ENCODE measurements around the gene GRIK2. TPM values are rescaled to one million over a fixed set of nuclear protein-coding genes. Genes with fewer than 3 reads are reported as not detected.

Gene GRIK2
- total RNA-seq, 1 donor from 2014 or later: 3.7 TPM

DNA sequence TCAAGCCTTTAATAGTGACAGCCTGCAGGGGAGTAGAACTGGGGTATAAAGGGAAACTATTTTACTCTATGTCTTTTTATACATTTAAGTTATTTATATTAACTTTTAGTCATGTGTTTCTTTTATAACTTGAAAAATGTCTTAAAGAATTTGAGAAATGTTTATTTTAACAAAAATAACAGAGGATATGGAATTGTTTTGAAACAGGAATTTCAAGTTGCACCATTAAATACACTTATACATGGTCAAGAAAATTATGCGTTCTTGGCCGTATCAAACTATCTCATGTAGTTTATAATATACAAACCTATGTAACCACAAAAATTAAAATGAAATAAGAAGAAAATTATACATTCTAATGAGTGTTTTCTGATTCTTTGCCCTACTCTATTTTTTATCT lies 282.7 kb downstream of the GRIK2 start:
- H3K4me3 ChIP-seq (ENCODE audit: low read length in 3 of 3): no peak overlapping the region
- H3K4me1 ChIP-seq (ENCODE audit: control insufficient read depth in 3 of 3, insufficient read depth in 3 of 3, low read length in 3 of 3): no peaks in the 10 kb centered on the region
- H3K9me3 ChIP-seq (ENCODE audit: control insufficient read depth in 3 of 3, low read length in 3 of 3): no peaks in the 10 kb centered on the region
- H3K36me3 ChIP-seq (ENCODE audit: control insufficient read depth in 3 of 3, insufficient read depth in 3 of 3, low read length in 3 of 3): no peaks in the 10 kb centered on the region
- no peaks in the 10 kb centered on the region for H3K27me3 ChIP-seq (ENCODE audit: control insufficient read depth in 3 of 3, insufficient read depth in 3 of 3, low read length in 3 of 3)
- no peak overlapping the region for H3K9ac ChIP-seq (ENCODE audit: low read depth in 1 of 3, low read length in 3 of 3)
- H3K27ac ChIP-seq (ENCODE audit: low read depth, low read length): no peak overlapping the region

DNA sequence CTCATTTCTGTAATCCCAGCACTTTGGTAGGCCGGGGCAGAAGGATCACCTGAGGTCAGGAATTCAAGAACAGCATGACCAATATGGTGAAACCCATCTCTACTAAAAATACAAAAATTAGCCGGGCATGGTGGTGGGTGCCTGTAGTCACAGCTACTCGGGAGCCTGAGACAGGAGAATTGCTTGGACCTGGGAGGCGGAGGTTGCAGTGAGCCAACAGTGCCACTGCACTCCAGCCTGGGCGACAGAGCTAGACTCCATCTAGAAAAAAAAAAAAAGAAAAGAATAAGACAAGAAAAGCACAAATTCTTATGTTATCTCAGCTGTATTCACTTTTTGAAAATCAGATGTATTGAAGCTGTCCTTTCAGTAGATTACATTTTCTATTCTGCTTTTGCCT lies 289.4 kb downstream of the GRIK2 start:
- Histone ChIP-seq H3K4me3 (ENCODE audit: low read length in 3 of 3) (no peak overlapping the region), H3K36me3 (ENCODE audit: control insufficient read depth in 3 of 3, insufficient read depth in 3 of 3, low read length in 3 of 3) (no peaks in the 10 kb centered on the region), H3K27me3 (ENCODE audit: control insufficient read depth in 3 of 3, insufficient read depth in 3 of 3, low read length in 3 of 3) (no peaks in the 10 kb centered on the region), H3K9ac (ENCODE audit: low read depth in 1 of 3, low read length in 3 of 3) (no peak overlapping the region), H3K9me3 (ENCODE audit: control insufficient read depth in 3 of 3, low read length in 3 of 3) (no peaks in the 10 kb centered on the region), H3K27ac (ENCODE audit: low read depth, low read length) (no peak overlapping the region), H3K4me1 (ENCODE audit: control insufficient read depth in 3 of 3, insufficient read depth in 3 of 3, low read length in 3 of 3) (no peaks in the 10 kb centered on the region)

DNA sequence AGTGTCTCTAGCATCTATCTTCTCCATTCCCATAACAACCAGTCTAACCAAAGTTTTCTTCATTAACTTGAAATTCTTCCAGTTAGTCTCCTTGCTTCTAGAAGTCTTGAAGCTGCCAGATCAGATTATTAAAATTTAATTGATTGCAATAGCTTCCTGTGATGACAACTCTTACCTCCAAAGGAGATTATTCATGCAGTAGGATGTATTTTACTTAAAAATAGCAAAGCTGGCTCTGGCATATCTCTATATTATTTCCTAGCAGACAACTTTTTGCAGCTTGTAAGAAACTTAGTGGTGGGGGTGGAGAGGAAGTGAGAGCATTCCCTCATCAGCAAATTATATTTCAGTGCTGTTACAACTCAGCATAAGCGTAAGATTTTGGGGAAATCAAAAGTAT lies 290.4 kb downstream of the GRIK2 start:
- Histone ChIP-seq H3K27ac (ENCODE audit: low read depth, low read length) (no peak overlapping the region), H3K36me3 (ENCODE audit: control insufficient read depth in 3 of 3, insufficient read depth in 3 of 3, low read length in 3 of 3) (no peaks in the 10 kb centered on the region)

DNA sequence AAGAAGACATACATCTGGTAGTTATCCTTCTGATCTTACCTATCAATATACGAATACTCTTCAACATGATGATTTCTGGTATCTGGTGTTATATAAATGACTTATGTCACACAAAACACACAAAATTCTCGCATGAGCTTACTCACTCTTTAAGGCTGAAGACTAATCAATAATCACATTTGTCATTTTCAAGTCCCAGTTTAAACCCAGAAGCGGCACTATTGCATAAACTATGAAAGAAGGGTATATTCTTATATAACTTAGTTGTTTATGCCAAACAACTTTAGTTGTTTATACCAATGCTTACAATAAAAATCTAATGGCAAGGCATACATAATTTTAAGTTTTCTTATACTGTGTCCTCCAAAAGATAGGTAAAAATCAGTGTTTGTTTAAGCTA lies 293.1 kb downstream of the GRIK2 start:
- Histone ChIP-seq H3K9me3 (ENCODE audit: control insufficient read depth in 3 of 3, low read length in 3 of 3) (no peaks in the 10 kb centered on the region), H3K27me3 (ENCODE audit: control insufficient read depth in 3 of 3, insufficient read depth in 3 of 3, low read length in 3 of 3) (no peaks in the 10 kb centered on the region), H3K36me3 (ENCODE audit: control insufficient read depth in 3 of 3, insufficient read depth in 3 of 3, low read length in 3 of 3) (no peaks in the 10 kb centered on the region), H3K4me3 (ENCODE audit: low read length in 3 of 3) (no peak overlapping the region), H3K27ac (ENCODE audit: low read depth, low read length) (no peak overlapping the region), H3K4me1 (ENCODE audit: control insufficient read depth in 3 of 3, insufficient read depth in 3 of 3, low read length in 3 of 3) (no peaks in the 10 kb centered on the region), H3K9ac (ENCODE audit: low read depth in 1 of 3, low read length in 3 of 3) (no peak overlapping the region)

More for the DNA sequence above, 290.4 kb downstream of the GRIK2 start:
- Histone ChIP-seq H3K9me3 (ENCODE audit: control insufficient read depth in 3 of 3, low read length in 3 of 3) (no peaks in the 10 kb centered on the region), H3K9ac (ENCODE audit: low read depth in 1 of 3, low read length in 3 of 3) (no peak overlapping the region), H3K4me1 (ENCODE audit: control insufficient read depth in 3 of 3, insufficient read depth in 3 of 3, low read length in 3 of 3) (no peaks in the 10 kb centered on the region), H3K4me3 (ENCODE audit: low read length in 3 of 3) (no peak overlapping the region), H3K27me3 (ENCODE audit: control insufficient read depth in 3 of 3, insufficient read depth in 3 of 3, low read length in 3 of 3) (no peaks in the 10 kb centered on the region)

DNA sequence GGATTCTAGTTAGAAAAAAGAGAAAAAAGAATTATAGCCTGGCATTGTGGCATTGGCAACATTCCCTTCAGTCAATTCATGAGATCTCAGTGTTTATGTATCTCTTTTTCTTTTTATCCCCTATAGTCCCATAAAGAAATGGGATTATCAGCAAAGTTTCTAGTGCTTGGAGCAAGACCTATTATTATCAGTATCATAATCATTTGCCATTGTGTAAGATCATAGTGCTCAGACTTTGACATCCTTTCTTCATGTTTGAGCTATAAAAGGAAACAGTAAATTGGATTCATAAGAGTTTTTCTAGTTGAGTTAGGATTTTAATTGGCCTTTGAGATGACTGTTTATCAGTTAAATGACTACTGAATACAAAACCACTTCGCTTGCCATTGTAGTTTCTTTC lies 295.6 kb downstream of the GRIK2 start:
- Histone ChIP-seq H3K27ac (ENCODE audit: low read depth, low read length) (no peak overlapping the region), H3K4me3 (ENCODE audit: low read length in 3 of 3) (no peak overlapping the region), H3K9me3 (ENCODE audit: control insufficient read depth in 3 of 3, low read length in 3 of 3) (no peaks in the 10 kb centered on the region), H3K9ac (ENCODE audit: low read depth in 1 of 3, low read length in 3 of 3) (no peak overlapping the region), H3K36me3 (ENCODE audit: control insufficient read depth in 3 of 3, insufficient read depth in 3 of 3, low read length in 3 of 3) (no peaks in the 10 kb centered on the region), H3K27me3 (ENCODE audit: control insufficient read depth in 3 of 3, insufficient read depth in 3 of 3, low read length in 3 of 3) (no peaks in the 10 kb centered on the region), H3K4me1 (ENCODE audit: control insufficient read depth in 3 of 3, insufficient read depth in 3 of 3, low read length in 3 of 3) (no peaks in the 10 kb centered on the region)

DNA sequence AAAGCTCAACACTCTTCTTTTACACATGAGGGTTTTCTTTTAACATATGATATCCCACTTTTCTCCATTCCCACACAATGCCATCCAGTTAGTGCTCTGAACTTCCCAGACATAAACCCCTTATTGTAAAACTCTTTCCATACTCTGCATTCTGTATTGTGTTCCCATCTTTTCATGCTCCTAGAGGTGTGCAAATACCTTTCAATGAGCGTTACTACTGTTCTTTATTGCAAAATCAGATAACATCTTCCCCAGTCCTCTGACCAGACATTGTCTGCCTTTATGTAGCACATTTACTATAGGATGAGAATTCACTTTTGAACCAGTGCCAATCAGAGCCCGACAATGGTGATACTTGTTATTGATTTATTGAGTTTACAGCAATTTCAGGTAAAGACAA lies 296.2 kb downstream of the GRIK2 start:
- H3K4me1 ChIP-seq (ENCODE audit: control insufficient read depth in 3 of 3, insufficient read depth in 3 of 3, low read length in 3 of 3): no peaks in the 10 kb centered on the region
- no peak overlapping the region for H3K4me3 ChIP-seq (ENCODE audit: low read length in 3 of 3)
- H3K9me3 ChIP-seq (ENCODE audit: control insufficient read depth in 3 of 3, low read length in 3 of 3): no peaks in the 10 kb centered on the region
- H3K27ac ChIP-seq (ENCODE audit: low read depth, low read length): no peak overlapping the region
- H3K27me3 ChIP-seq (ENCODE audit: control insufficient read depth in 3 of 3, insufficient read depth in 3 of 3, low read length in 3 of 3): no peaks in the 10 kb centered on the region
- H3K9ac ChIP-seq (ENCODE audit: low read depth in 1 of 3, low read length in 3 of 3): no peak overlapping the region
- H3K36me3 ChIP-seq (ENCODE audit: control insufficient read depth in 3 of 3, insufficient read depth in 3 of 3, low read length in 3 of 3): no peaks in the 10 kb centered on the region

DNA sequence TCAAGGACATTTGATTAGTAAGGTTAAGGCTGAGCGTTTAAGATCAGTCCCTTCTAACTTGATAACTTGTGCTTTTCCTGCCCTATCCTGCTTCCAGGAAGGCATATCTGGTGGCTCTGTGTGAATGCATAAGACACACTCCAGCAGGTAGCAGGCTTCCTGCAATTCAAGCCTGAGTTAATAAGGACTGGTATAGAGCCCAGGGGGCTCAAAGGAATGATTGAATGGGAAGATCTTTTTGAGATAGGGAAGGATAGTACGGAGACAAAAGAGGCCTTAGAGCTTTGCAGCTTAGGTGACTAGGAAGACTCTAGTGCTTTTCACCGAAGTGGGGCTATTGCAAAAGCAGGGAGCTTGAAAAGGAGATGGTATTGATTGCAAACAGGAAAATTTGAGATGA lies 307.1 kb downstream of the GRIK2 start:
- H3K27me3 ChIP-seq (ENCODE audit: control insufficient read depth in 3 of 3, insufficient read depth in 3 of 3, low read length in 3 of 3): no peaks in the 10 kb centered on the region
- H3K4me1 ChIP-seq (ENCODE audit: control insufficient read depth in 3 of 3, insufficient read depth in 3 of 3, low read length in 3 of 3): no peaks in the 10 kb centered on the region
- H3K27ac ChIP-seq (ENCODE audit: low read depth, low read length): no peak overlapping the region
- no peak overlapping the region for H3K9ac ChIP-seq (ENCODE audit: low read depth in 1 of 3, low read length in 3 of 3)
- H3K4me3 ChIP-seq (ENCODE audit: low read length in 3 of 3): no peak overlapping the region
- no peaks in the 10 kb centered on the region for H3K9me3 ChIP-seq (ENCODE audit: control insufficient read depth in 3 of 3, low read length in 3 of 3)
- H3K36me3 ChIP-seq (ENCODE audit: control insufficient read depth in 3 of 3, insufficient read depth in 3 of 3, low read length in 3 of 3): no peaks in the 10 kb centered on the region

DNA sequence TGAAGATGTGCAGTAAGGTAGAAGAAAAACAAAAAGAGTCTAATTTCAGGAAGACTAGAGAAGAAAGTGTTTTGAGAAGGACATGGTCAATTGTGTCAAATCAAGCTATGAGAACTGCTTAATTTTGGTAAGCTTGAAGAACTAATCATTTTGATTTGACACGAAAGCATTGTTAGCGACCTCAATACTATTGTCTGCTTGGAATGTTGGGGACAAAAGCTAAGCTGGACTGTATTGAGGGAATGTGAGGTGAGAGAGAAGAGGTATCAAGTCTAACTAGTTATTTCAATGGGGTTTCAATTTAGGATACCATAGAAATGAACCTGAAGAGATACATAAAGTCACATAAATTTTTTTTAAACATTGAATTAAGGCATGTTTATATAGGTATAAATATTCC lies 309.8 kb downstream of the GRIK2 start:
- no peaks in the 10 kb centered on the region for H3K27me3 ChIP-seq (ENCODE audit: control insufficient read depth in 3 of 3, insufficient read depth in 3 of 3, low read length in 3 of 3)
- H3K27ac ChIP-seq (ENCODE audit: low read depth, low read length): no peak overlapping the region
- H3K4me3 ChIP-seq (ENCODE audit: low read length in 3 of 3): no peak overlapping the region
- no peak overlapping the region for H3K9ac ChIP-seq (ENCODE audit: low read depth in 1 of 3, low read length in 3 of 3)
- H3K36me3 ChIP-seq (ENCODE audit: control insufficient read depth in 3 of 3, insufficient read depth in 3 of 3, low read length in 3 of 3): no peaks in the 10 kb centered on the region
- no peaks in the 10 kb centered on the region for H3K4me1 ChIP-seq (ENCODE audit: control insufficient read depth in 3 of 3, insufficient read depth in 3 of 3, low read length in 3 of 3)
- no peaks in the 10 kb centered on the region for H3K9me3 ChIP-seq (ENCODE audit: control insufficient read depth in 3 of 3, low read length in 3 of 3)

DNA sequence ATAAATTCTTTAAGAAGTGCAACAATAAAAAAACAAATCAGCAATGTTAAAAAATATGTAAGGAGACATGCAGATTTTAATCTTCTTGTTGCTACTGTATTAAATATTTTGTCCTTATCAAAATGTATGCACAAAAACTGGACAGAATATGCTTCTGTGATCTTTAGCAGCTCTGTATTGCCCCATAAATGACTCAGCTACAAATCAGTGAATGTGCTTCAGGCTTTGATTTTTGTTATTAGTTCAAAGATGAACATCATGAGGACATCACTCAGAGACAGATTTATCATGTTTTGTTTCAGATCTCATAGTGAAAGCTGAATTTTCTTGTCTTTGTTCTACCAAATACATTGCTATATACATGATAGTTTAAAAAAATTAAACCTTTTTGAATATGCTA lies 312.4 kb downstream of the GRIK2 start:
- Histone ChIP-seq H3K36me3 (ENCODE audit: control insufficient read depth in 3 of 3, insufficient read depth in 3 of 3, low read length in 3 of 3) (no peaks in the 10 kb centered on the region), H3K4me1 (ENCODE audit: control insufficient read depth in 3 of 3, insufficient read depth in 3 of 3, low read length in 3 of 3) (no peaks in the 10 kb centered on the region), H3K27ac (ENCODE audit: low read depth, low read length) (no peak overlapping the region), H3K4me3 (ENCODE audit: low read length in 3 of 3) (no peak overlapping the region), H3K9me3 (ENCODE audit: control insufficient read depth in 3 of 3, low read length in 3 of 3) (no peaks in the 10 kb centered on the region), H3K27me3 (ENCODE audit: control insufficient read depth in 3 of 3, insufficient read depth in 3 of 3, low read length in 3 of 3) (no peaks in the 10 kb centered on the region), H3K9ac (ENCODE audit: low read depth in 1 of 3, low read length in 3 of 3) (no peak overlapping the region)

DNA sequence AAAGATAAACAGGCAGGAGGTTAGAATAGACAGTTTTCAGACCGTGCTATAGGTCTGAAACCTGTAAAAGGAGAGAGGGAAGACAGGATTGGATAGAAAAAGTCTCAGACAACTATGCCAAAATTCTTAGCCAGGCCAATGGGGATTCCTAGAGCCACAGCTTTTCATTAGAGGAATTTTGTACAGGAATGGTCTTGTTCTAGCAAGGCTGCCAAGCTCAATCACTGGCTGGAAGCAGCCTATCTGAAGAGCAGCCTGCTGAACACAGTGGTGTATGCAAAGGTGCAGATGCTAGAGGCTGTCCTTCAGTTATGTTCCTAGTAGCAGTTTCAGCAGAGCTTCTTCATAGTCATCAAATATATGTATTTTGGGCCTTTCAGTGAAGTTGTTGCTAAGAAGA lies 313.1 kb downstream of the GRIK2 start:
- Histone ChIP-seq H3K4me3 (ENCODE audit: low read length in 3 of 3) (no peak overlapping the region), H3K9me3 (ENCODE audit: control insufficient read depth in 3 of 3, low read length in 3 of 3) (no peaks in the 10 kb centered on the region), H3K9ac (ENCODE audit: low read depth in 1 of 3, low read length in 3 of 3) (no peak overlapping the region), H3K36me3 (ENCODE audit: control insufficient read depth in 3 of 3, insufficient read depth in 3 of 3, low read length in 3 of 3) (no peaks in the 10 kb centered on the region), H3K27ac (ENCODE audit: low read depth, low read length) (no peak overlapping the region), H3K4me1 (ENCODE audit: control insufficient read depth in 3 of 3, insufficient read depth in 3 of 3, low read length in 3 of 3) (no peaks in the 10 kb centered on the region), H3K27me3 (ENCODE audit: control insufficient read depth in 3 of 3, insufficient read depth in 3 of 3, low read length in 3 of 3) (no peaks in the 10 kb centered on the region)

DNA sequence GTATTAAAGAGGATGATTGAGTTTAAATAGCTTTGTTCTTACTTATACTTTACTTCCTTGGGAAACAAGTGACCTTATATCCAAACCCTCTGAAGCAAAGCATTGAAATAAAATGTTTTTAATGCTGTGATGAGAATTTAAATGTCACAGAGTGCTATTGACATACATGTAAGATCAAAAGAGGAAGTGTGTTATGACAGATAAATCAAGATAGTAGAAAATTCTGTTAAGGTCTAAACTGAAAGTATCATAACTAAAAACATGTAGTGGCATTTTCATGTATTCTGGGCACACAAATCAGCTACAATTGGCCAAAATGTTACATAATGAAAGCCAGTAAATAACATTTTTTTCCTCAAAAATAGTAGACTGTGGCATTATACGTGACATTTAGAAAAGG lies 318.0 kb downstream of the GRIK2 start:
- H3K4me3 ChIP-seq (ENCODE audit: low read length in 3 of 3): no peak overlapping the region
- no peaks in the 10 kb centered on the region for H3K4me1 ChIP-seq (ENCODE audit: control insufficient read depth in 3 of 3, insufficient read depth in 3 of 3, low read length in 3 of 3)
- no peaks in the 10 kb centered on the region for H3K9me3 ChIP-seq (ENCODE audit: control insufficient read depth in 3 of 3, low read length in 3 of 3)
- no peaks in the 10 kb centered on the region for H3K27me3 ChIP-seq (ENCODE audit: control insufficient read depth in 3 of 3, insufficient read depth in 3 of 3, low read length in 3 of 3)
- H3K9ac ChIP-seq (ENCODE audit: low read depth in 1 of 3, low read length in 3 of 3): no peak overlapping the region
- no peaks in the 10 kb centered on the region for H3K36me3 ChIP-seq (ENCODE audit: control insufficient read depth in 3 of 3, insufficient read depth in 3 of 3, low read length in 3 of 3)
- no peak overlapping the region for H3K27ac ChIP-seq (ENCODE audit: low read depth, low read length)

All from skeletal muscle tissue (tissue), 4 donors.